Measurements from ENCODE around the gene POLR2E. TPM values are rescaled to one million over a fixed set of nuclear protein-coding genes. Genes with fewer than 3 reads are reported as not detected.
A peak's percentile ranks its signal among the peaks of the same experiment; 100 is the strongest.
"Not testable (repeated sequence)": the region's sequence is repeated elsewhere in the genome, so short reads cannot be mapped to it uniquely, and the experiment has no call there.

POLR2E gene
- total RNA-seq, 1 donor from 2014 or later = 142 TPM

DNA sequence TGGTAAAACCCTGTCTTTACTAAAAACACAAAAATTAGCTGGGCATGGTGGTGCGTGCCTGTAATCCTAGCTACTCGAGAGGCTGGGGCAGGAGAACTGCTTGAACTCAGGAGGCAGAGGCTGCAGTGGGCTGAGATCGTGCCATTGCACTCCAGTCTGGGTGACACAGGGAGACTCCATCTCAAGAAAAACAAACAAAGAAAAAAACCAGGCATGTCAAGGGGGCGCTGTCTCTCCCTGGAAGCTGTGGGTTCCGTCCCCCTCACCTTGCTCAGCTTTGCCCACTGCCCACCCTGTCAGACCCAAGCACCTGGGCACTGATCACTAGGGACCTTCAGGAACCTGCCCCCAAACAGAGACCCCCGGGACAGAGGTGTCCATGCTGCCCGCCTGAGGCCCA, 33.9 kb upstream of the POLR2E start:
- DNase-seq (ENCODE audit: missing footprints); intact Hi-C loops (cut with DNase I); ATAC-seq: not testable (repeated sequence)

DNA sequence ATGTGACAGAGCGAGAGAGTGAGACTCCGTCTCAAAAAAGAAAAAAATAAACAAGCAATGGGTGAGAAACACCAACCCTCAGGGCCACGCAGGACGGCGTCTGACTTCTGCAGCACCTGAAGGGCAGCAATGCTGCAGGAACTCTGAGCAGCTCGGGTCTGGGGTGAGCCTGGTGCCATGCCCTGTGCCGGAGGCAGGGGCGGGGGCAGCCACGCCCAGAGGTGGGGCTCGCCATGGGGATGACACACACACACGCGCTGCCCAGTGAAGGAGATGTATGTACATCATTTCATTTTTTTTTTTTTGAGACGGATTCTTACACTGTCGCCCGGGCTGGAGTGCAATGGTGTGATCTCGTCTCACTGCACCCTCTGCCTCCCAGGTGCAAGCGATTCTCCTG, 32.9 kb upstream of the POLR2E start:
- intact Hi-C loops (cut with DNase I) = no loop called here
- ATAC-seq (no peak), DNase-seq (ENCODE audit: missing footprints) (no peak)

- intact Hi-C loops (cut with DNase I) = no loop called here
- DNase-seq (ENCODE audit: missing footprints) = no peak
- no peak for ATAC-seq
Observed at GRCh38 chr19:1126984-1127760, 32.0 kb upstream of the POLR2E start.

GRCh38 chr19:1125601-1126467, 30.7 kb upstream of the POLR2E start:
- ATAC-seq = no peak
- intact Hi-C loops (cut with DNase I) = no loop called here
- no peak for DNase-seq (ENCODE audit: missing footprints)

- intact Hi-C loops (cut with DNase I) = no loop called here
- DNase-seq (ENCODE audit: missing footprints) (no peak), ATAC-seq (no peak)
Observed at GRCh38 chr19:1123885-1124677, 28.9 kb upstream of the POLR2E start.

DNA sequence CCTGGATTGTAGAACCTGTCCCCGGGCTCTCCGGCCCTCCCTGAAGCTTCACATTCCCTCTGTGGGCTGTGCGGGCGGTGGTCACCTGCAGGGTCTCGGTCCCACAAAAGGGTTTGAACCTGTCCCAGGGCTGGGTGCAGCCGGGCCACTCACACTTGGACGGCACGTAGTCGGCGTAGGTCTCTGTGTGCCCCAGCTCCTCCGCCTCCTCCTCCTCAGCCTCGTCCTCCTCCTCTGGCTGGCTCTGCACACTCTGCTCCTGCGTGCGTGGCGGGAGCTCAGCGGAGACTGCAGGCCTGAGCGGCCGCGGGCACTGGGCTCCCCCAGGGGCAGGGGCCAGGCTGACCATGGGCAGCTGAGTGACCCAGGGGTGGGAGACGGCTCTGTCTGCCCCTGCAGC, 28.2 kb upstream of the POLR2E start:
- ATAC-seq = no peak
- intact Hi-C loops (cut with DNase I) = no loop called here
- no peak for DNase-seq (ENCODE audit: missing footprints)

GRCh38 chr19:1122972-1123363, 27.8 kb upstream of the POLR2E start:
- intact Hi-C loops (cut with DNase I) = no loop called here
- peak; percentile 46 for ATAC-seq
- DNase-seq (ENCODE audit: missing footprints) = no peak

GRCh38 chr19:1122021-1122971, 27.1 kb upstream of the POLR2E start:
- ATAC-seq (no peak), DNase-seq (ENCODE audit: missing footprints) (no peak)
- intact Hi-C loops (cut with DNase I) = no loop called here

GRCh38 chr19:1121395-1121794, 26.2 kb upstream of the POLR2E start:
- ATAC-seq (no peak), DNase-seq (ENCODE audit: missing footprints) (no peak)
- intact Hi-C loops (cut with DNase I) = no loop called here

GRCh38 chr19:1119475-1120217, 24.5 kb upstream of the POLR2E start:
- intact Hi-C loops (cut with DNase I) = no loop called here
- ATAC-seq = no peak
- DNase-seq (ENCODE audit: missing footprints) = peak; percentile 40

DNA sequence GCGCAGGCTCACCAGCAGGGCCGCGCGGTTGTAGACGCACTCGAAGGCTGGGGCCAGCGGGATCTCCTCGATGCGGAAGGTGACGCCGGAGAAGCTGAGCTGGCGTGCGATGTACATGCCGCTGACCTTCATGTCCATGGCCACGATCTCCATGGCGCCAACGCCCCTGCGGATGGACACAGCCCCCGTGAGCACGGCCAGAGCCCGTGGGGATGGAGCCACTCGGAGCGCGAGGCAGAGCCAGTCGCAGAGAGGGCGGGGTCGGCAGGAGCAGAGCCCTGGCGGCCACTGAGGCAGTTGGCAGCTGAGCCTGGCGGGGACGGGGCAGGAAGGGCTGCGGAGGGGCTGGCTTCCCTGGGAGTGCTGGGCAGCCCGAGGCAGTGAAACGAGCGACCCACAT, 23.8 kb upstream of the POLR2E start:
- no peak for DNase-seq (ENCODE audit: missing footprints)
- intact Hi-C loops (cut with DNase I) = no loop called here
- no peak for ATAC-seq

DNA sequence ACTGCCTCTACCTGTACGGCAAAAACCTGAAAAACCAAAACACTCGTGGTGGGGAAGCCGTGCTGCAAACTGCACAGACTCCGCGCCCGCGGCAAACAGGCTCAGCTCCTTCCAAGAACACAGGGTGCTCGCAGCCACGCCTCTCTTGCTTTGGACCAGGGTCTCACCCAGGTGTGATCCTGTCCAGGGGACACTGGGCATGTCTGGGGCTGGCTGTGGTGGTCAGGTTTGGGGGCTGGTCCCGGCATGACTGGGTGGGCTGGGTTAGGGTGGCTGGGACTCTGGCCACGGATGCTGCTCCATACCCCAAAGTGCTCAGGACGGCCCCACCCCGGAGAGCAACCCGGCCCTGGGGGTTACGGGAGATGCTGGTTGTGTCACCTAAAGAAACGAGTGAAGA, 22.5 kb upstream of the POLR2E start:
- no peak for ATAC-seq
- DNase-seq (ENCODE audit: missing footprints) = no peak
- intact Hi-C loops (cut with DNase I) = no loop called here

DNA sequence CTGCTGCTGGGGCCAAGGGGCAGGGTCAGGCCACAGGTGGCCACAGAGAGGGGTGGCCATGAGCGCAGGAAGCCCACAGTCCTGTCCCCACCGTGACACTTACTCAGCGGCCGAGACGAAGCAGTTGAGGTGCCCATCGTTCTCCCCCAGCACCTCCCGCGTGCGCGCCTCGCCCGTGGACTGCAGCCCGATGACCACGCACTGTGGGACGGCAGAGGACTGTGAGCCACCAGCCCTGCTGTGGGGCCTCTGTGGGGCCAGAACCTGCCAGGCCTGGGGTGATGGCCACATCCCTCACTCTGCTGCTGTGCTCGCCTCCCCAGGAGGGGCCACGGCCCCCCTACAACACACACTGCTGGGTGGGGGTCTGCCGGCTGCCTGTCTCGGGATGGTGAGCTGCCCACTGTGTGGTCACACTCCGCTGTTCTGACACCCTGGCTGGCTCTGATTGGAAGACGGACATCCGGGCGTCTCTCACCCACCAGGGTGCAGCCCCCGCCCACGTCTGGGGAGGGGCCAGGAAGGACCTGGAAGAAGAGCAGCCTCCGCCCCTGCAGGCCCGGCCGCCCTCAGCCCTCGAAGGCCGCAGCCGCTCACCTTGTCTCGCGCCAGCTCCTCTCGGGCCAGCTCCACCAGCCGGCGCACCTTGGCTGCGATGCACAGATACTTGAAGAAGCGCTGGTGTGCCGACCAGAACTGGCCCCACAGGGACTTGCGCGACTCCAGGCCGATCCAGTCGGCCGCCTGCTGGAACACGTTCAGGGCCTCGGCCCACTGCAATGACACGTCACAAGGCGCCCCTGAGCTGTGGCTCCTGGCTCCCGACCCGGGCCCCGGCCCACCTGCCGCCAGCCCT, 21.8 kb upstream of the POLR2E start:
- ATAC-seq (no peak), DNase-seq (ENCODE audit: missing footprints) (no peak)
- intact Hi-C loops (cut with DNase I) = no loop called here

DNA sequence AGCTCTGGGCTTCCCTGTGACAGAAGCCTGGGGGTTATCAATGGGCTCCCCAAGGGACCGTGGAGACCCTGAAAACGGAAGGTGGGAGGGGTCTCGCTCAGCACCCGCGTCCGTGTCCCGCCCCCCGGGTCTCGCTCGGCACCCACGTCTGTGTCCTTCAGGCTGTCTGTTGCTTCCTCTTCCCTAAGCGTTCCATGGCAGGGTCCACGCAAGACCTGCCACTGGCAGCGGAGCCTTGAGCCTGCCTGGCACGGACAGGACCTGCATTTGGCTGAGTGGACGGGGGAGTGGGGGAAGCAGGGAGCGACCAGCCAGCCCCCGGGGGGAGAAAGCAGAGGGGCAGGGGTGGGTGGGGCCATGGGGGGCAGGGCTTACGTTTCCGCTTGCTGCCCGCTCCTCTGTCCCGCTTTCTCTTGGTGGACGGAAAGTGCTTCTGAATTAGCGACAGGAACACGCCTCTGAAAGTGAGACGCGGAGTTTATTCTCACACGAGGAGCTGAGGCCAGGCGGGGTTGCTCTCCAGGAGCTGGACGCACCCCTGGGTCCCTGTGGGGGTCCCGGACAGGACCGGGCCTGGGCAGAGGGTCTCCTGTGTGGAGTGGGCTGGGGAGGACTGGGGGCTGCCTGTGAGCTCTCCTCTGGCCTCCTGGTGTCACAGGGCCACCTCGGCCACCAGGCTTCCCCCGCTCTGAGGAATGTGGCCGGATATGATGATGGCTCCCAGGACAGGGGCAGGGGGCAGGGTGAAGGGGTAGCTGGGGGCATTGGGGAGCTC, 20.7 kb upstream of the POLR2E start:
- intact Hi-C loops (cut with DNase I) = no loop called here
- DNase-seq (ENCODE audit: missing footprints) = no peak
- no peak for ATAC-seq

- DNase-seq (ENCODE audit: missing footprints) = not testable (repeated sequence)
- intact Hi-C loops (cut with DNase I) = loop anchor here (5.0 kb wide), 1 partner anchor 78 kb away; no protein-coding TSS in a partner anchor
Observed at GRCh38 chr19:1114728-1115127, 19.6 kb upstream of the POLR2E start.

DNA sequence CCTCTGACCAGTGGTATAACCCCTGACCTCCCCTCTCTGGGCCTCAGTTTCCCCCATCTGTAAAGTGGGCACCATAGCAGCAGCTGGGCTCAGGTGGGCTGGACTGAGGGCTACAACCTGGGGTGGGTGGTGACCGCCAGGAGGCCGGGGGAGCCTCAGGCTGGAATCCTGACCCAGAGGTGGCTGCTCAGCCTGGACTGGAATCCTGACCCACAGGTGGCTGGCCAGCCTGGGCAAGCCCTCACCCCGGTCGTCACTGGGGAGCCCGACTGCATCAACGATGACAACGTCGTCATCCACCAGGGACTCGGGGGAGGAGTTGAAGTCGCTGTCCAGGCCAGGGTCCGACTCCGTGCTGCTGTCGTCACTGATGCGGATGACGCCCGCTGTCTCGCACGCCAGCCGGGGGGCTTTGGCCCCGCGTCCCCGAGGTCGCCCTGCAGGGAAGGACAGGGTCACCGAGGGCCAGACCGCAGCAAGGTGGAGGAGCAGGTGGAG, 18.9 kb upstream of the POLR2E start:
- no peak for ATAC-seq
- DNase-seq (ENCODE audit: missing footprints) = no peak
- intact Hi-C loops (cut with DNase I) = loop anchor here (2.0 to 5.0 kb wide), 2 partner anchors 78 to 127 kb away; partner anchors contain the start of gene ATP5F1D

More at GRCh38 chr19:1114728-1115127, 19.6 kb upstream of the POLR2E start:
- ATAC-seq = not testable (repeated sequence)

All from Right ventricle myocardium inferior (tissue), 1 donor.